Activated CD8-positive, alpha-beta memory T cell treated with anti-CD3 and anti-CD28 coated beads, Interleukin-2, amount 50 U/mL, for 24 hours (primary cell): ENCODE data around the gene MDM2.
"Not testable (repeated sequence)": the region's sequence is repeated elsewhere in the genome, so short reads cannot be mapped to it uniquely, and the experiment has no call there.

ENCODE experiments used
- DNase-seq: peaks from one replicate; pipeline ENCODE4 v3.0.0-alpha.2; 2020; ENCODE audit errors: extremely low read depth

MDM2 gene

GRCh38 chr12:68805592-68806120, 2.3 kb upstream of the MDM2 start:
- no peak for DNase-seq

DNA sequence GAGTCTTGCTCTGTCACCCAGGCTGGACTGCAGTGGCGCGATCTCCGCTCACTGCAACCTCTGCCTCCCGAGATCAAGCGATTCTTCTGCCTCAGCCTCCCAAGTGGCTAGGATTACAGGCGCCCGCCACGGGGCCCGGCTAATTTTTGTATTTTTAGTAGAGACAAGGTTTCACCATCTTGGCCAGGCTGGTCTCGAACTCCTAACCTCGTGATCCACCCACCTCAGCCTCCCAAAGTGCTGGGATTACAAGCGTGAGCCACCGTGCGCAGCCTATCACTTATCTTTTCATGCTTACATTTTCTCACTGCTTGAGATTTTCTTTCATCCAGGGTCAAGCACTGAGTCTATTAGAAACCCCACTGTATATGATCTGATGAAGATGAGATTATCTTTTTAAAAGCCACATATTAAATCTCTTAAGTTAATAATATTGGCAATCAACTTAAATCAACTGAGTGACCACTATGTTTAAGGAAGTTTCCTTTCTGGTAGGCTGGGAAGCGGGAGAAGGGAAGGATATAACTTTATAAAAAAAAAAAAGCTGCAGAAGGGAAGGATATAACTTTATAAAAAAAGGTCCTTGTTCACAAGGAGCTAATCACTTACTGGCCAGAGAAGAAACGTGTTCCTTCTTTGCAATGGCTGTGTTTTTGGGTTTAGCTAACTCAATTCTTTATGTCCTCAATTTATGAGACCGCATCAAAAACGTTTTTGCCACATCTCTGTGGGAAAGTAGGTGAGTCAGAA, 1.3 kb upstream of the MDM2 start:
- no peak for DNase-seq

GRCh38 chr12:68807274-68807575, 752 bp upstream of the MDM2 start:
- DNase-seq = not testable (repeated sequence)

DNA sequence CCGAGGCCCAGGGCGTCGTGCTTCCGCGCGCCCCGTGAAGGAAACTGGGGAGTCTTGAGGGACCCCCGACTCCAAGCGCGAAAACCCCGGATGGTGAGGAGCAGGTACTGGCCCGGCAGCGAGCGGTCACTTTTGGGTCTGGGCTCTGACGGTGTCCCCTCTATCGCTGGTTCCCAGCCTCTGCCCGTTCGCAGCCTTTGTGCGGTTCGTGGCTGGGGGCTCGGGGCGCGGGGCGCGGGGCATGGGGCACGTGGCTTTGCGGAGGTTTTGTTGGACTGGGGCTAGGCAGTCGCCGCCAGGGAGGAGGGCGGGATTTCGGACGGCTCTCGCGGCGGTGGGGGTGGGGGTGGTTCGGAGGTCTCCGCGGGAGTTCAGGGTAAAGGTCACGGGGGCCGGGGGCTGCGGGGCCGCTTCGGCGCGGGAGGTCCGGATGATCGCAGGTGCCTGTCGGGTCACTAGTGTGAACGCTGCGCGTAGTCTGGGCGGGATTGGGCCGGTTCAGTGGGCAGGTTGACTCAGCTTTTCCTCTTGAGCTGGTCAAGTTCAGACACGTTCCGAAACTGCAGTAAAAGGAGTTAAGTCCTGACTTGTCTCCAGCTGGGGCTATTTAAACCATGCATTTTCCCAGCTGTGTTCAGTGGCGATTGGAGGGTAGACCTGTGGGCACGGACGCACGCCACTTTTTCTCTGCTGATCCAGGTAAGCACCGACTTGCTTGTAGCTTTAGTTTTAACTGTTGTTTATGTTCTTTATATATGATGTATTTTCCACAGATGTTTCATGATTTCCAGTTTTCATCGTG, 612 bp downstream of the MDM2 start:
- DNase-seq = peak; percentile 36

- no peak for DNase-seq
These were observed 1.4 kb downstream of the MDM2 start for GRCh38 chr12:68809190-68810026.

DNA sequence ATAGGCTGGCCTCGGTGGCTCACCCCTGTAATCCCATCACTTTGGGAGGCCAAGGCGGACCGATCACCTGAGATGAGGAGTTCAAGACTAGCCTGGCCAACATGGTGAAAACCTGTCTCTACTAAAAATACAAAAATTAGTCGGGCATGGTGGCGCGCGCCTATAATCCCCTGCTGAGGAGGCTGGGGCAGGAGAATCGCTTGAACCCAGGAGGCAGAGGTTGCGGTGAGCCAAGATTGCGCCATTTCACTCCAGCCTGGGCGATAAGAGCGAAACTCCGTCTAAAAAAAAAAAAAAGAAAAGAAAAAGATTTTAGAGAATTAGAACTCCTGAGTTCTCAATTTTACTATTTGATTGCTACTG, 2.0 kb downstream of the MDM2 start:
- DNase-seq = not testable (repeated sequence)

- not testable (repeated sequence) for DNase-seq
These were observed 3.6 kb downstream of the MDM2 start for GRCh38 chr12:68811573-68811972.

GRCh38 chr12:68812553-68813241, 4.7 kb downstream of the MDM2 start:
- DNase-seq = no peak

DNA sequence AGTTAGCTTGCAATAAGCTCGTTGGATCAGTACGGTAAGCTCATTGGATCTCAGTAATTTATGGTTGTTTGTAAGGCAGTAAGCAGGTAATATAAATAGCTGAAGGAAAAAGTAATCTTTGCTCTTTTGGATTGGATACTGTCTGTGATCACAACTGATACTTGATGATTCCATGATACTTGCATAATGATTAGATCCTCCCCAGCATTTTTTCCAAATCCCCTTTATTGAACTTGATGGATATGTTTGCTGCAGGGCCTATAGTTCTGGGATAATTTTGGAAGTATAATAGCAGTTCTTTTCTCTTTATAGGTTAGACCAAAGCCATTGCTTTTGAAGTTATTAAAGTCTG, 5.2 kb downstream of the MDM2 start:
- no peak for DNase-seq

GRCh38 chr12:68814490-68815231, 6.7 kb downstream of the MDM2 start:
- no peak for DNase-seq

GRCh38 chr12:68815232-68815927, 7.4 kb downstream of the MDM2 start:
- no peak for DNase-seq

- DNase-seq = no peak
These were observed 8.2 kb downstream of the MDM2 start for GRCh38 chr12:68815928-68816800.

DNA sequence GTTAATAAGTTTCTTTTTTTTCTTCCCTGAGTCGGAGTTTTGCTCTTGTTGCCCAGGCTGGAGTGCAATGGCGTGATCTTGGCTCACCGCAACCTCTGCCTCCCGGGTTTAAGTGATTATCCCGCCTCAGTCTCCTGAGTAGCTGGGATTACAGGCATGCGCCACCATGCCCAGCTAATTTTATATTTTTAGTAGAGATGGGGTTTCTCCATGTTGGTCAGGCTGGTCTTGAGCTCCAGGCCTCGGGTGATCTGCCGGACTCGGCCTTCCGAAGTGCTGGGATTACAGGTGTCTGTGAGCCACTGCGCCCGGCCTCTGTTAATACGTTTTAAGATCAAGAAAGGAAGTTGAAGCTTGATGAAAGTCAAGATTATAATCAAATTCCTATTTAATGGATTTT, 11.5 kb downstream of the MDM2 start:
- DNase-seq = not testable (repeated sequence)

- no peak for DNase-seq
These were observed 13.6 kb downstream of the MDM2 start for GRCh38 chr12:68821357-68822188.

DNA sequence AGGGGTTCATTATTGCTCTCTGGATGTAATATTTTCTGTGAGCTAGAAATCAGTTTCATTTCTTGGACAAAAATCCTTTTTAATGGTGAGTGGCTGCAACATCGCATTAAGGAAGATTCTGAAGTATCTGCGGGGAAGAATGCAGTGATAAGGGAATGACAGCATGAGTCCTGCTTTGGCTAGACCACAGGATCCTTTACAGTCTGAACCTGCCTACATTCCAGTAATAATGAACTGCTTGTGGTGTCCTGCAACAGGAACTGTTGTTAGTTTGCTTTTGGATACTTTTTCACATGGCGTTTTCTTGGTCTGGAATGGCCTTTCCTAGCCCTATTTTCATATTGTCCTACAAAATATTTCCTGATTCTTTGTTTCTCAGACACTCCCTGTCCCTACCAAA, 15.7 kb downstream of the MDM2 start:
- DNase-seq = no peak

DNA sequence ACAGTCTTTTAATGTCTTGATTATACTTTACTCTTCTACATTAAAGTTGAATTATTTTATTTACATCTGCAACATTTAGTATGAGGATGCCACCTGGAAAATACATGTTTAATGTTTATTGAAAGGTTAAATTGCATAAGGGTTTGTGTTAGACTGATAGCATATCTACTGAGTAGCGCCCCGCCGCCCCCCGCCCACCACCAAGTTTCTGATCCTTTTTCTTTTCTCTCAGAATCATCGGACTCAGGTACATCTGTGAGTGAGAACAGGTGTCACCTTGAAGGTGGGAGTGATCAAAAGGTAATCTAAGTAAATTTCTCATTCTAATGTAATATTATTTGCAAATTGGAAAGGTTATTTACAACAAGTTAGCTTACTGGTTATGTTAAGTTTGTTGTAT, 16.2 kb downstream of the MDM2 start:
- no peak for DNase-seq

GRCh38 chr12:68824597-68825250, 16.7 kb downstream of the MDM2 start:
- DNase-seq = no peak
